Smooth muscle cell (in vitro differentiated cells): ENCODE data around the gene PRICKLE2. TPM values are rescaled to one million over a fixed set of nuclear protein-coding genes. Genes with fewer than 3 reads are reported as not detected.

Source experiments
- DNase-seq: peaks from one replicate; lab custom pipeline; 2025; ENCODE audit not compliant: unreplicated experiment; lab: John Stamatoyannopoulos, UW
- H2AFZ ChIP-seq: fragments of 200-600 bp; sonication (generic); 2 replicates; pipeline ENCODE4 v1.6.0; 2016; ENCODE audit warnings: antibody characterized with exemption, low read depth, mild to moderate bottlenecking
- H3F3A ChIP-seq: fragments of 200-600 bp; sonication (generic); 2 replicates; pipeline ENCODE4 v1.6.0; 2017; ENCODE audit warnings: antibody characterized with exemption, low read depth
- H3K27ac ChIP-seq: fragments of 200-600 bp; sonication (generic); 2 replicates; pipeline ENCODE4 v1.5.1; 2016; ENCODE audit warnings: low read depth, mild to moderate bottlenecking
- H3K27me3 ChIP-seq: fragments of 200-600 bp; sonication (generic); 2 replicates; pipeline ENCODE4 v1.6.1; 2016; ENCODE audit warnings: low read depth, mild to moderate bottlenecking
- H3K36me3 ChIP-seq: fragments of 200-600 bp; sonication (generic); 2 replicates; pipeline ENCODE4 v1.5.1; 2016; ENCODE audit warnings: low read depth
- H3K4me1 ChIP-seq: fragments of 200-600 bp; sonication (generic); 2 replicates; pipeline ENCODE4 v1.5.1; 2016; ENCODE audit warnings: low read depth
- H3K4me2 ChIP-seq: fragments of 200-600 bp; sonication (generic); 2 replicates; pipeline ENCODE4 v1.6.0; 2016; ENCODE audit warnings: mild to moderate bottlenecking
- H3K4me3 ChIP-seq: fragments of 200-600 bp; sonication (generic); 2 replicates; pipeline ENCODE4 v1.5.1; 2016; ENCODE audit warnings: mild to moderate bottlenecking
- H3K79me2 ChIP-seq: fragments of 200-600 bp; sonication (generic); 2 replicates; pipeline ENCODE4 v1.6.0; 2016; ENCODE audit warnings: low read depth, mild to moderate bottlenecking
- H3K9ac ChIP-seq: fragments of 200-600 bp; sonication (generic); 2 replicates; pipeline ENCODE4 v1.6.0; 2016; ENCODE audit warnings: low read depth
- H3K9me3 ChIP-seq: fragments of 200-600 bp; sonication (generic); replicated peaks from 2 replicates; pipeline ENCODE4 v1.5.1; 2016; ENCODE audit warnings: low read depth
- H4K20me1 ChIP-seq: fragments of 200-600 bp; sonication (generic); 2 replicates; pipeline ENCODE4 v1.6.0; 2016; ENCODE audit warnings: low read depth
- CTCF ChIP-seq: fragments of 200-600 bp; sonication (generic); IDR thresholded peaks from 2 replicates; pipeline ENCODE4 v1.5.1; 2017; ENCODE audit warnings: borderline replicate concordance, mild to moderate bottlenecking, antibody characterized with exemption; ENCODE audit not compliant: insufficient read depth, poor library complexity, severe bottlenecking
- WGBS: methylation state at CpG from one replicate; pipeline ENCODE4 v1.1.7; 2016; ENCODE audit warnings: low lambda C conversion rate; 5-methylcytosine and 5-hydroxymethylcytosine counted together
- polyA plus RNA-seq: library from polyadenylated mRNA; unstranded; fragments of >200 nt; fragmentation: Nextera tagmentation; extraction: Ambion mirVana; gene quantifications from 2 replicates; pipeline ENCODE4 v1.2.1, GENCODE V29; 2016
- total RNA-seq: library from RNA; depleted of rRNA; stranded (reverse); fragments of >200 nt; gene quantifications from 2 replicates; pipeline ENCODE4 v1.2.3, GENCODE V29; 2014

The PRICKLE2 gene
- total and polyA plus RNA-seq, 2 experiments from 2014 or later: 7.8 to 49.9 TPM

DNA sequence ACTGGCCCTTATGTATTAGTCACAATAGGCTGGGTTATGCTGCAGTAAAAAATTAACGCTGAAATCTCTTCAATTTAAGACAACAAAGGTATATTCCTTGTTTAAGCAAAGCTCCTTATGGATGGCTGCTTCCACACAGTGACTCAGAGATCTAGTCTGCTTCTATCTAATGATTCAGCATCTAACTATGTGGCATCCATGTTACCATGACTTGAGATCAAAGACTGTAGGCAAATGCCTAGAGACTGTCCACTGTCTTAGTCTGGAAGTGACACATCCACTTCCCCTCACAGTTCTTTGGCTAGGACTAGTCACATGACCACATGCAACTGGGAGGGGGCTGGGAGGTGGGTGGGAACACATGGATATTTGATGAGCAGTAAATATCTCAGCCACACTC lies 140.6 kb downstream of the PRICKLE2 start:
- H3F3A ChIP-seq: peaks cover 8% of the 10 kb centered on the region
- H3K36me3 ChIP-seq: no peaks in the 10 kb centered on the region
- no peak for DNase-seq
- no peak overlapping the region for H2AFZ ChIP-seq
- H3K9ac ChIP-seq: peak overlapping the region; percentile 43
- peak overlapping the region; percentile 89 for H3K27ac ChIP-seq
- H4K20me1 ChIP-seq: no peaks in the 10 kb centered on the region
- H3K27me3 ChIP-seq: no peaks in the 10 kb centered on the region
- H3K4me3 ChIP-seq: no peak overlapping the region
- peaks cover 18% of the 10 kb centered on the region for H3K4me1 ChIP-seq
- no peaks in the 10 kb centered on the region for H3K9me3 ChIP-seq
- no peaks in the 10 kb centered on the region for H3K79me2 ChIP-seq
- no peak overlapping the region for H3K4me2 ChIP-seq
- 12% methylated on average over 1 of the region's 1 CpG for WGBS
- TF ChIP-seq CTCF: no peak

DNA sequence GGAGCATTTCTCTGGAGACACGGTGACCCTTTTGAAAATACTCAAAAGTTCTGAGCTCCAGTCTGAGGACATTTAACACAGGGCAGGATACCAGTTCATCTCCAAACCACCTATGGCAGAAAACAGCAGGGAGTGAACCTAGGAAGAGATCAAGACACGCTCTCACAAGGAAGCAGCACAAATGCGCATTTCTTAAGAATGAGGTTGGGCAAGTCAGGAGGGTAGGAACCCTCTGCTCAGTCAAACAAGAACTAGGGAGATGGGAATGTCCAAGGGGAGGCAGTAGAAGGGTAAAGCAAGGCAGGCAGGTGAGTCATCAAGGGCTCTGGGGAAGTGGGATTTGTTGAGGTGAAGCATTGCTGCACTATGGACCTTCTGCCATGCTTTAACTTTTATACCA lies 141.7 kb downstream of the PRICKLE2 start:
- Histone ChIP-seq H3K4me2 (no peak overlapping the region), H3K36me3 (no peaks in the 10 kb centered on the region), H3K9ac (no peak overlapping the region), H3K4me1 (peaks cover 11% of the 10 kb centered on the region), H3K27me3 (no peaks in the 10 kb centered on the region), H3F3A (peaks cover 2% of the 10 kb centered on the region), H2AFZ (no peak overlapping the region), H3K9me3 (no peaks in the 10 kb centered on the region), H3K79me2 (no peaks in the 10 kb centered on the region), H4K20me1 (no peaks in the 10 kb centered on the region), H3K27ac (peak overlapping the region; percentile 89), H3K4me3 (no peak overlapping the region)
- WGBS: 73% methylated on average over 3 of the region's 3 CpGs
- no peak for DNase-seq
- no peak for TF ChIP-seq CTCF

DNA sequence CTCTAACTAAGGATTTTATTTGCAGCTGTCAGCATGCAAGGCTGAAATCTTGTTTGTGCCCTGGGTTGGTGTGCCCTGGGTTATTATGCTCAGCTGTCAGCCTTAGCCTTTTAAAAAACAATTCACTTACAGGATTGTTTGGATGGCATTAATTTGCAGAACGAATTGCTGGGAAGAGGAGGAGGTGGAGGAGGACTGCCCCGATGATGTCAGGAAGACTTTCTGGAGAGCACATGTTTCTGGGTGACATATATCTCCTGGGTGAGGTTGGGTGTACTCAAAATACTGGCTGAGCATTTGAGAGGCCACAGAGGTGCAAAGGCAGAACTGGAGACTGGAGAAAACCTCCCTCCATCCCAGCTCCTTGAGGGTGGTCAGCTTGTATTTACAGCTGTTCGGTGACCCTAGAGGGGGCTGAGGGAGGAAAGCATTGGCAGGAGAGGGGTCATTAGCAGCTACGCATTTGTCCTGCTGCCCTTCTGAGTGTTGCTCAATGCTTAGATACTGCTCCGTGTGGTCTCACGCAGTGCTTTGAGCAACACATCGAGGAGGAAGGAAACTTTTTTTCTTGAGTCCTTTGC lies 142.2 kb downstream of the PRICKLE2 start:
- no peaks in the 10 kb centered on the region for H3K9me3 ChIP-seq
- no peaks in the 10 kb centered on the region for H3K79me2 ChIP-seq
- WGBS: 73% methylated on average over 7 of the region's 7 CpGs
- no peaks in the 10 kb centered on the region for H3F3A ChIP-seq
- peaks cover 6% of the 10 kb centered on the region for H3K4me1 ChIP-seq
- no peak overlapping the region for H3K4me2 ChIP-seq
- no peak overlapping the region for H2AFZ ChIP-seq
- H4K20me1 ChIP-seq: no peaks in the 10 kb centered on the region
- H3K36me3 ChIP-seq: no peaks in the 10 kb centered on the region
- no peak for DNase-seq
- peak overlapping the region; percentile 89 for H3K27ac ChIP-seq
- H3K27me3 ChIP-seq: no peaks in the 10 kb centered on the region
- H3K9ac ChIP-seq: no peak overlapping the region
- no peak for TF ChIP-seq CTCF
- no peak overlapping the region for H3K4me3 ChIP-seq

DNA sequence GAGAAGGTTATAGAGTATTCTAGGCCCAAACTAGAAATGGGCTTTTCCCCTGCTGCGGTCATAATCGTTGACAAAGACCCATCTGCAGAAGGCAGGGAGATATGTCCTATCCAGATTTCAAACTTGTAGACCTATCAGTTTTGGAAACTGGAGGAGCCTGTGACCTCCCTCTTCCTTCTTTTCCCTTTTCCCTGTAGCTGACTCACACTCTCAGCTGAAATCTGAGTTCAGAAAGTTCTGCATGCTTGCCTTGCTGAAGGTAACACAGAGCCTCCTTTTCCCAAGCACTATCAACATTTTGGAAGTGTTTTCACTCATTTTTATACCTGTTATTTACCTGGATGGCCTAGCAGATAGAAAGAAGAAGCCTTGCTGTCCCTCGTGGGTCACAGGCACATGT lies 142.9 kb downstream of the PRICKLE2 start:
- H2AFZ ChIP-seq: no peak overlapping the region
- peaks cover 6% of the 10 kb centered on the region for H3K4me1 ChIP-seq
- H3K79me2 ChIP-seq: no peaks in the 10 kb centered on the region
- H3K9ac ChIP-seq: no peak overlapping the region
- H3F3A ChIP-seq: no peaks in the 10 kb centered on the region
- no peaks in the 10 kb centered on the region for H4K20me1 ChIP-seq
- peak overlapping the region; percentile 89 for H3K27ac ChIP-seq
- WGBS: 83% methylated on average over 3 of the region's 3 CpGs
- H3K36me3 ChIP-seq: no peaks in the 10 kb centered on the region
- H3K27me3 ChIP-seq: no peaks in the 10 kb centered on the region
- H3K4me3 ChIP-seq: no peak overlapping the region
- no peak for TF ChIP-seq CTCF
- H3K9me3 ChIP-seq: no peaks in the 10 kb centered on the region
- no peak for DNase-seq
- H3K4me2 ChIP-seq: no peak overlapping the region
